ENCODE results near the gene CUL1.

CUL1 gene

DNA sequence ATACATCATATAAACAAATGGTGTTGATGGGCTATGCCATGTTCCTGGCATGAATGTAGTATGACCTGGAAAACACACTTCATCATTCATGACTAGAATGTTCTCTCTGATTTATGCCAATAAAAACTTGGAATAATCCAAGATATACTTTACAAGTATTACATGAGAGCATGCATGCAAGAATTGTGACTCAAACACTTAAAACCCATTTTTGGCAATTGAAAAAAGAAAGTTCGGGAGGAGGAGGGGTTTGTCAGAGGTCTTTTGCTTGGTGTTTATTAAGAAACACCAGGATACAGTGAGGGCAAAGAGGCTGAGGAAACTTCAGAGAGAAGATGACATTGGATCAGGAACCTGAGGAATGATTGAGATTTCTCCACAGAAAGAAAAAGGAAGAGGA is 10.2 kb upstream of the CUL1 start:
- no peak overlapping the region for H3K9ac ChIP-seq (ENCODE audit: low read depth, low read length)
- TF ChIP-seq, protein P1, sequence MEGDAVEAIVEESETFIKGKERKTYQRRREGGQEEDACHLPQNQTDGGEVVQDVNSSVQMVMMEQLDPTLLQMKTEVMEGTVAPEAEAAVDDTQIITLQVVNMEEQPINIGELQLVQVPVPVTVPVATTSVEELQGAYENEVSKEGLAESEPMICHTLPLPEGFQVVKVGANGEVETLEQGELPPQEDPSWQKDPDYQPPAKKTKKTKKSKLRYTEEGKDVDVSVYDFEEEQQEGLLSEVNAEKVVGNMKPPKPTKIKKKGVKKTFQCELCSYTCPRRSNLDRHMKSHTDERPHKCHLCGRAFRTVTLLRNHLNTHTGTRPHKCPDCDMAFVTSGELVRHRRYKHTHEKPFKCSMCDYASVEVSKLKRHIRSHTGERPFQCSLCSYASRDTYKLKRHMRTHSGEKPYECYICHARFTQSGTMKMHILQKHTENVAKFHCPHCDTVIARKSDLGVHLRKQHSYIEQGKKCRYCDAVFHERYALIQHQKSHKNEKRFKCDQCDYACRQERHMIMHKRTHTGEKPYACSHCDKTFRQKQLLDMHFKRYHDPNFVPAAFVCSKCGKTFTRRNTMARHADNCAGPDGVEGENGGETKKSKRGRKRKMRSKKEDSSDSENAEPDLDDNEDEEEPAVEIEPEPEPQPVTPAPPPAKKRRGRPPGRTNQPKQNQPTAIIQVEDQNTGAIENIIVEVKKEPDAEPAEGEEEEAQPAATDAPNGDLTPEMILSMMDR (IDR thresholded peaks at IDR 0.05; ENCODE audit: borderline replicate concordance, extremely low read depth, low read length, poor library complexity, severe bottlenecking) = no peak
- TF ChIP-seq EZH2 (IDR thresholded peaks at IDR 0.05; ENCODE audit: borderline replicate concordance, low read depth, low read length, severe bottlenecking) = no peak
- no peak overlapping the region for H3K27ac ChIP-seq (ENCODE audit: low read length)
- no peaks in the 10 kb centered on the region for H4K20me1 ChIP-seq (ENCODE audit: insufficient read depth, low read length)
- no peak overlapping the region for H3K4me2 ChIP-seq (ENCODE audit: insufficient read depth, low read length)
- peaks cover 9% of the 10 kb centered on the region for H3K27me3 ChIP-seq (ENCODE audit: insufficient read depth, low read length, poor library complexity)
- H3K4me1 ChIP-seq (ENCODE audit: insufficient read depth, low read length) = no peaks in the 10 kb centered on the region
- no peaks in the 10 kb centered on the region for H3K9me3 ChIP-seq (ENCODE audit: insufficient read depth, low read length, severe bottlenecking)
- no peak for ATAC-seq (ENCODE audit: insufficient read depth, low read depth)
- no peak for DNase-seq
- H3K36me3 ChIP-seq (ENCODE audit: insufficient read depth, low read length) = no peaks in the 10 kb centered on the region
- H3K4me3 ChIP-seq (ENCODE audit: low read depth in 1 of 2, low read length in 2 of 2) = no peak overlapping the region
- H2AFZ ChIP-seq (ENCODE audit: low read depth, low read length) = no peak overlapping the region
- no peaks in the 10 kb centered on the region for H3K79me2 ChIP-seq (ENCODE audit: insufficient read depth, low read length)

DNA sequence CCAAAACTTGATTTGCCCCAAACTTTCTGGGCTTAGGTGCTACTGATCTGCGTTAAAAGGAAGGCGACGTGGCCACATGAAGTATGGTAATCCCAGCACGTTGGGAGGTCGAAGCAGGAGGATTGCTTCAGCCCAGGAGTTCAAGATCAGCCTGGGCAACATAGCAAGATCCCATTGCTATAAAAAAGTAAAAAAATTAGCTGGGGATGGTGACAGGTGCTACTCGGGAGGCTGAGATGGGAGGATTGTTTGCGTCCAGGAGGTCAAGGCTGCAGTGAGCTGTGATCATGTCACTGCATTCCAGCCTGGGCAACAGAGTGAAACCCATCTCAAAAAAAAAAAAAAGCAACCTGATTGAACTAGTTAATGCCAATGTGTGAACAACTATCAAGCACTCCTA is 5.1 kb upstream of the CUL1 start:
- Histone ChIP-seq H3K4me1 (ENCODE audit: insufficient read depth, low read length) (peaks cover 12% of the 10 kb centered on the region), H3K4me2 (ENCODE audit: insufficient read depth, low read length) (no peak overlapping the region), H3K27me3 (ENCODE audit: insufficient read depth, low read length, poor library complexity) (peaks cover 8% of the 10 kb centered on the region), H3K79me2 (ENCODE audit: insufficient read depth, low read length) (peaks cover 8% of the 10 kb centered on the region; the same call in 1 of the 2 replicates), H3K36me3 (ENCODE audit: insufficient read depth, low read length) (no peaks in the 10 kb centered on the region), H3K4me3 (ENCODE audit: low read depth in 1 of 2, low read length in 2 of 2) (no peak overlapping the region), H3K9me3 (ENCODE audit: insufficient read depth, low read length, severe bottlenecking) (no peaks in the 10 kb centered on the region), H3K9ac (ENCODE audit: low read depth, low read length) (no peak overlapping the region), H2AFZ (ENCODE audit: low read depth, low read length) (no peak overlapping the region), H3K27ac (ENCODE audit: low read length) (no peak overlapping the region), H4K20me1 (ENCODE audit: insufficient read depth, low read length) (no peaks in the 10 kb centered on the region)
- DNase-seq = no peak
- no peak for ATAC-seq (ENCODE audit: insufficient read depth, low read depth)
- TF ChIP-seq, protein P1 (IDR thresholded peaks at IDR 0.05; ENCODE audit: borderline replicate concordance, extremely low read depth, low read length, poor library complexity, severe bottlenecking) = no peak
- no peak for TF ChIP-seq EZH2 (IDR thresholded peaks at IDR 0.05; ENCODE audit: borderline replicate concordance, low read depth, low read length, severe bottlenecking)

DNA sequence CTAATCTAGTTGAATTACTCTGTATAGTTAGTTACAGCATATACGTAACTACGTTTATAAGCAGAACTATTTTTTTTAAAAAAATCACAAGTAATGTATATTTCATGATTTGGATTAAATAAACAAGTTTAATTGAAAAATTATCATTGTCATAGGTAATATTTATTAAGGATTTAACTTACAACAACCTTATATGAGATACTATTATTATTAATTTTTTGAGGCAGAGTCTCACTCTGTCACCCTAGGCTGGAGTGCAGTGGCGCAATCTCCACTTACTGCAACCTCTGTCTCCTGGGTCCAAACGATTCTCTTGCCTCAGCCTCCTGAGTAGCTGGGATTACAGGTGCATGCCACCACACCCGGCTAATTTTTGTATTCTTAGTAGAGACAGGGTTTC is 4.1 kb upstream of the CUL1 start:
- Histone ChIP-seq H3K27ac (ENCODE audit: low read length) (no peak overlapping the region), H4K20me1 (ENCODE audit: insufficient read depth, low read length) (0 out of 2 replicates have a peak, but pooled peaks cover under 1% of the 10 kb centered on the region), H3K36me3 (ENCODE audit: insufficient read depth, low read length) (no peaks in the 10 kb centered on the region; the same call in 1 of the 2 replicates), H2AFZ (ENCODE audit: low read depth, low read length) (no peak overlapping the region), H3K4me3 (ENCODE audit: low read depth in 1 of 2, low read length in 2 of 2) (no peak overlapping the region), H3K27me3 (ENCODE audit: insufficient read depth, low read length, poor library complexity) (no peaks in the 10 kb centered on the region), H3K9ac (ENCODE audit: low read depth, low read length) (no peak overlapping the region), H3K4me2 (ENCODE audit: insufficient read depth, low read length) (no peak overlapping the region), H3K9me3 (ENCODE audit: insufficient read depth, low read length, severe bottlenecking) (no peaks in the 10 kb centered on the region), H3K79me2 (ENCODE audit: insufficient read depth, low read length) (peaks cover 18% of the 10 kb centered on the region), H3K4me1 (ENCODE audit: insufficient read depth, low read length) (peaks cover 12% of the 10 kb centered on the region)
- ATAC-seq (ENCODE audit: insufficient read depth, low read depth) (no peak), DNase-seq (no peak)
- TF ChIP-seq, protein P1 (IDR thresholded peaks at IDR 0.05; ENCODE audit: borderline replicate concordance, extremely low read depth, low read length, poor library complexity, severe bottlenecking) = no peak
- TF ChIP-seq EZH2 (IDR thresholded peaks at IDR 0.05; ENCODE audit: borderline replicate concordance, low read depth, low read length, severe bottlenecking) = no peak

DNA sequence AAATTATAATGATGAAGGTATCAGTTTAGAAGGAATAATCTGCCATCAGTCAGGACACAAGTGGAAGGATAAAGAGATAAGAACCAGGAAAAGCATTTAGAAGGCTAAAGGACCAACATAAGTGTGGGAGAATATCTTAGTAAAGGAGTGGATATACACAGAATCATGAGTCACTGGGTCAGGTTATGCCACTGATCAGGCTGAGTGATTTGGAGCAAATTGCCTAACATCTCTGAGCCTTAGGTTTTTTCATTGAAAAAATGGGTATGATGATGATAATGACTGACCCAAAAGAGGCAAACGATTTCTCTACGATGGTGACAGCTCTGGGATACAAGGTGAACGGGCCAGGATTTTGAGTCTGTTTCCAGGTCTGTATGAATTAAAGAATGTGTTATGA is 2.8 kb upstream of the CUL1 start:
- TF ChIP-seq EZH2 (IDR thresholded peaks at IDR 0.05; ENCODE audit: borderline replicate concordance, low read depth, low read length, severe bottlenecking) = no peak
- TF ChIP-seq, protein P1 (IDR thresholded peaks at IDR 0.05; ENCODE audit: borderline replicate concordance, extremely low read depth, low read length, poor library complexity, severe bottlenecking) = no peak
- H3K4me3 ChIP-seq (ENCODE audit: low read depth in 1 of 2, low read length in 2 of 2) = no peak overlapping the region
- H3K27ac ChIP-seq (ENCODE audit: low read length) = no peak overlapping the region
- DNase-seq = no peak
- H3K36me3 ChIP-seq (ENCODE audit: insufficient read depth, low read length) = no peaks in the 10 kb centered on the region; the same call in 1 of the 2 replicates
- H3K9me3 ChIP-seq (ENCODE audit: insufficient read depth, low read length, severe bottlenecking) = no peaks in the 10 kb centered on the region
- H2AFZ ChIP-seq (ENCODE audit: low read depth, low read length) = no peak overlapping the region
- peaks cover 24% of the 10 kb centered on the region for H3K4me1 ChIP-seq (ENCODE audit: insufficient read depth, low read length)
- no peaks in the 10 kb centered on the region for H3K27me3 ChIP-seq (ENCODE audit: insufficient read depth, low read length, poor library complexity)
- ATAC-seq (ENCODE audit: insufficient read depth, low read depth) = no peak
- no peak overlapping the region for H3K9ac ChIP-seq (ENCODE audit: low read depth, low read length)
- H4K20me1 ChIP-seq (ENCODE audit: insufficient read depth, low read length) = peaks cover 9% of the 10 kb centered on the region; the same call in 1 of the 2 replicates
- peaks cover 31% of the 10 kb centered on the region for H3K79me2 ChIP-seq (ENCODE audit: insufficient read depth, low read length)
- H3K4me2 ChIP-seq (ENCODE audit: insufficient read depth, low read length) = no peak overlapping the region

All from DND-41 (cell line).